Activated CD8-positive, alpha-beta memory T cell treated with anti-CD3 and anti-CD28 coated beads, Interleukin-2, amount 10 ng/mL, durations not matched to agents 7 days and 5 days (primary cell): ENCODE results near the gene GFRA1. TPM values are rescaled to one million over a fixed set of nuclear protein-coding genes. Genes with fewer than 3 reads are reported as not detected.

Experiments used
- ATAC-seq: fragments of 150-1000 bp; cut with Tn5 transposase; one replicate; pipeline ENCODE4 v1.10.0; 2021; ENCODE audit warnings: moderate library complexity
- CTCF ChIA-PET: fragments of 350-600 bp; sonication (Branson Sonifier 250); formaldehyde crosslinking; loops from one replicate; lab custom pipeline; 2021; ENCODE audit warnings: antibody characterized with exemption; lab: Charles Lee
- DNase-seq: peaks from one replicate; pipeline ENCODE4 v3.0.0-alpha.2; 2020
- H3K27ac Mint-ChIP-seq: one replicate; pipeline ENCODE4 v1.8.0; 2021; ENCODE audit warnings: mild to moderate bottlenecking, mixed read lengths
- H3K27me3 Mint-ChIP-seq: one replicate; pipeline ENCODE4 v1.8.0; 2021; ENCODE audit warnings: mixed read lengths
- H3K36me3 Mint-ChIP-seq: one replicate; pipeline ENCODE4 v1.8.0; 2021; ENCODE audit warnings: mild to moderate bottlenecking, mixed read lengths
- H3K4me1 Mint-ChIP-seq: one replicate; pipeline ENCODE4 v1.8.0; 2021; ENCODE audit warnings: mixed read lengths
- H3K4me3 Mint-ChIP-seq: one replicate; pipeline ENCODE4 v1.8.0; 2021; ENCODE audit warnings: mild to moderate bottlenecking, moderate library complexity, mixed read lengths
- H3K9me3 Mint-ChIP-seq: one replicate; pipeline ENCODE4 v1.8.0; 2022; ENCODE audit warnings: low read depth, mixed read lengths
- total RNA-seq, 2 experiments: library from RNA; stranded (reverse); gene quantifications; one replicate each; pipeline ENCODE4 v1.2.3, GENCODE V29; 2021

The GFRA1 gene, protein sequence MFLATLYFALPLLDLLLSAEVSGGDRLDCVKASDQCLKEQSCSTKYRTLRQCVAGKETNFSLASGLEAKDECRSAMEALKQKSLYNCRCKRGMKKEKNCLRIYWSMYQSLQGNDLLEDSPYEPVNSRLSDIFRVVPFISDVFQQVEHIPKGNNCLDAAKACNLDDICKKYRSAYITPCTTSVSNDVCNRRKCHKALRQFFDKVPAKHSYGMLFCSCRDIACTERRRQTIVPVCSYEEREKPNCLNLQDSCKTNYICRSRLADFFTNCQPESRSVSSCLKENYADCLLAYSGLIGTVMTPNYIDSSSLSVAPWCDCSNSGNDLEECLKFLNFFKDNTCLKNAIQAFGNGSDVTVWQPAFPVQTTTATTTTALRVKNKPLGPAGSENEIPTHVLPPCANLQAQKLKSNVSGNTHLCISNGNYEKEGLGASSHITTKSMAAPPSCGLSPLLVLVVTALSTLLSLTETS
- not detected for total RNA-seq

DNA sequence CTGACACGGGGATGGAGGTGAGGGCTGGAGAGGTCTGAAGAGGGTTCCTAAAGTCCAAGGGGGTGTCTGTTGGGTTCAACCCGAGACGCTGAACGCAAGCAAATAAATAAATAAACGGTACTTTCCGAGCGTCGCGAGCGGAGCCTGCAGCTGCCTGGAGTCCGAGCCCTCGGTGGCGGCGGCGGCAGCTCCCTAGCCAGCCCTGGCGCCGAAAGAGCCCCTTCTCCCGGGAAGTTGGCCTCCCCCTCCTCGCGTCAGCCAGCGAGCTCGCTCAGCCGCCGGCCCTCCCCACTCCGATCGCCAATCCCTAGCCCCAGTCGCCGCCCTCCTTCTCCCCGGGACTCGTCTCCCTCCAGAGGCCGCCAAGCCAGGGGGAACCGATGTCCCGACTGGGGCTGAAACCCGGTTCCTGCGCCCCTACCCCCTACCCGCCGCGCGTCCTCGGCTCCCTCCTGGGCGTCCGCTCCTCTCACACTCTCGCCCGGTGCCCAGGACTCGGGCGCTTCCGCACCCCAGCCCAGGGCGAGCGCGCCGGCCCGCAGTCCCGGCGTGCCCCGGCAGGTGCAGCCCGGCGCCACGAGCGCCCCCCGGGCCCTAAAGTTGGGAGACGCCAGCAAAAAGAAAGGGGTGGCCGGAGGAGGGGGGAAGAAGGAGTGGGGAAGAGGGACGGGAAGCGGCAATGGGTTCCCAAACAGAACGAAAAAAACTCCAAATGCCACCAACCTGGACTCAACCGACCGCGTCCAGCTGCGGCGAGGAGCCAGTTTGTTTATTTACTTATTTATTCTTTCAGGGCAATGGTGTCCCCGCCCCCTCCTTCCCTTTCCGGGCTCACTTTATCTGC is at the start of gene GFRA1:
TSS of gene GFRA1 (minus strand) at position 767 of the 844 bp plus-strand sequence. CDS start 1,177 bp downstream, outside the sequence.
- ATAC-seq (no peak), DNase-seq (no peak)
- peaks cover 4% of the 10 kb centered on the region for H3K4me1 Mint-ChIP-seq
- CTCF ChIA-PET = no interaction called here
- peak within 1 kb of the TSS; percentile 61 for H3K27ac Mint-ChIP-seq
- no peaks in the 10 kb centered on the region for H3K9me3 Mint-ChIP-seq
- no peak within 1 kb of the TSS for H3K4me3 Mint-ChIP-seq
- H3K27me3 Mint-ChIP-seq = peaks cover 74% of the 10 kb centered on the region
- H3K36me3 Mint-ChIP-seq = peaks cover 3% of the 10 kb centered on the region

DNA sequence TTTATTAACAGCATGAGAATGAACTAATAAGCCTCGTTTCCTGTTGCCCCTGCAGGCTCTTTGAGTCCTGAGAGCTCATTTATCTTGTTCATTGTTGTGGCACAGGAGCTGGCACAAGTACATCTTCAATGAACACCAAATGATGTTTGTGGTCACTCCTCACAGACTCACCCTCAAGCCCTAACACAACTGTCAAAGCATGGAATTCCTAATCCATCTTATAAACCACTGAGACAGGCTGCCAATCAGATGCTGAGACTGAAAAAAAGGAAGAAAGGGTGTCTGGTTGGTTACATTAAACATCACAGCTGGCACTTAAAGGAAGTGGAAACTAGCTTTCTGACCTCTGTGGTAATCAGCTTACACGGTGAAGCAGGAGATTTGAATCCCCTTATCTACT is 43.5 kb upstream of the GFRA1 start:
- Mint-ChIP-seq H3K27ac (no peak overlapping the region), H3K36me3 (no peaks in the 10 kb centered on the region), H3K27me3 (no peaks in the 10 kb centered on the region), H3K4me3 (no peak overlapping the region), H3K4me1 (no peaks in the 10 kb centered on the region), H3K9me3 (no peaks in the 10 kb centered on the region)
- DNase-seq (no peak), ATAC-seq (no peak)
- CTCF ChIA-PET = no interaction called here

DNA sequence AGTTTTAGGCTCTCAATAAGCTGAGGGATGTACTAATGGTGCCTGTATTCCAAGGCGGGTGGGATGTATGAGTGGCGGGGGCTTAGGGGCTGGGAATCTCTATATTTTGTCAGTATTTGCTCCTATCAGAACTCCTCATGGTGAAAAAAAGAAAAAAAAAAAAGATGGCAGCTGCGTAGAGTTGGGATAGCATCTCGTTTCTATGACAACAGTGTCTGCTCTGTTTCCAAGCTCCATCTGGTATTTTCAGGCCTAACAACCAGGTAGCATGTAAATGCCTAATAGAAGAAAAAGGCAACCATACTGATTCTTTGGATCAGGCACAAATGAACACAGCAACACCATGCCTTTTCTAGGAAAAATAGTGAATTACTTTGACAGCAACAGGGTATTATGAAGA is 39.5 kb upstream of the GFRA1 start:
- H3K36me3 Mint-ChIP-seq = no peaks in the 10 kb centered on the region
- DNase-seq = no peak
- no peak for ATAC-seq

DNA sequence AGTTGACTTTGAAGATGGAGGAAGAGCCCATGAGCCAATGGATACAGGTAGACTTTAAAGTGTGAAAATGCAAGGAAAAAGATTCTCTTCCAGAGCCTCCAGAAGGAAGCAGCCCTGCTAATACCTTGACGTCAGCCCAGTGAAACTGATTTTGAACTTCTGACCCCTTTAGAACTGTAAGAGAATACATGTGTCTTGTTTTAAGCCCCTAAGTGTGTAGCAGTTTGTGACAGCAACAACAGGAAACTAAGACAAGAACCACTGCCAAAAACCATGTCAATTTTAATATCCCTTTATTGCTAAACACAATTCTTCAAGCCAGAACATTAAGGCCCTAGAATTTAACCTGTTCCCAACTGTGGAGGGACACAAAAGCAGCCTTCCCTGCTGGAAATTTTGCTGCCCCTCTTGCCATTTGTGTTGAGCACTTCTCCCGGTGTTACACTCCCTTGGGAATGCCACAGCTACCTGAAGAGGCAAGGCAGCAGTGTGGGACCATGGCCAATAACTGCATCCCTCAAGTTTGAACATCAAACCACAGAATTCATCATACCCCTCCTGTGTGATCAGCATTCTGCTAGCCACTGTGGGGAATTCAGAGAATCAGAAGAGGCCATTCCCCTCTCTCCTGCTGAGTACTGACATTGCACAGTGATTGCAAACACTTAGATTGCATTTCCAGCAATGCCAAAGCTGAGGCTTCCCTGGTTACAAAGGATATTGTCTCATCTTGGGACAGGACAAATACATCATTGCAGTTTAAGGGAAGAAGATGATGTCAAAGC is 38.9 kb upstream of the GFRA1 start:
- H3K4me3 Mint-ChIP-seq = no peak overlapping the region
- DNase-seq = no peak
- H3K9me3 Mint-ChIP-seq = no peaks in the 10 kb centered on the region
- CTCF ChIA-PET = no interaction called here
- H3K27ac Mint-ChIP-seq = no peak overlapping the region
- no peaks in the 10 kb centered on the region for H3K36me3 Mint-ChIP-seq
- no peaks in the 10 kb centered on the region for H3K27me3 Mint-ChIP-seq
- H3K4me1 Mint-ChIP-seq = no peaks in the 10 kb centered on the region
- no peak for ATAC-seq

More for the DNA sequence above, 39.5 kb upstream of the GFRA1 start:
- H3K4me1 Mint-ChIP-seq = no peaks in the 10 kb centered on the region
- CTCF ChIA-PET = no interaction called here
- no peak overlapping the region for H3K4me3 Mint-ChIP-seq
- no peaks in the 10 kb centered on the region for H3K9me3 Mint-ChIP-seq
- H3K27ac Mint-ChIP-seq = no peak overlapping the region
- H3K27me3 Mint-ChIP-seq = no peaks in the 10 kb centered on the region

DNA sequence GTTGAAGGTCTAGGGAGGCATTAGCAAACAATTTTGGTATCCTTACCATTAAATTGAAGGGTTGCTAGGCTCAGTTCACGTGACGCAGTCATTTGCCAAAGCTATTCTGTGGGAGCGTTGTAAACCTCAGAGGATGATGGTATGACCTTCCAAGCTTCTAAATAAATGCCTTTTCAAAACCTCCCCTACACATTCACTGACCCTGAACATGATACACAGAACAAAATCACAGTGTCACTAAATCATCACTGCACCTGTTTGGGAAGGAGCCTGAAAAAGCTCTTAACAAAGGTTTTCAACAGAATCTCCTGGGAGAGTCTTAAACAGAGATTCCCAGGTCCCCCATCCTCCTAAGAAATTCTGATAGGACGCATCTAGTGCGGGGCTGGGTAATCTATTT is 38.0 kb upstream of the GFRA1 start:
- ATAC-seq (no peak), DNase-seq (no peak)
- Mint-ChIP-seq H3K4me3 (no peak overlapping the region), H3K27ac (no peak overlapping the region), H3K4me1 (no peaks in the 10 kb centered on the region), H3K9me3 (no peaks in the 10 kb centered on the region), H3K27me3 (no peaks in the 10 kb centered on the region), H3K36me3 (no peaks in the 10 kb centered on the region)
- CTCF ChIA-PET = no interaction called here

DNA sequence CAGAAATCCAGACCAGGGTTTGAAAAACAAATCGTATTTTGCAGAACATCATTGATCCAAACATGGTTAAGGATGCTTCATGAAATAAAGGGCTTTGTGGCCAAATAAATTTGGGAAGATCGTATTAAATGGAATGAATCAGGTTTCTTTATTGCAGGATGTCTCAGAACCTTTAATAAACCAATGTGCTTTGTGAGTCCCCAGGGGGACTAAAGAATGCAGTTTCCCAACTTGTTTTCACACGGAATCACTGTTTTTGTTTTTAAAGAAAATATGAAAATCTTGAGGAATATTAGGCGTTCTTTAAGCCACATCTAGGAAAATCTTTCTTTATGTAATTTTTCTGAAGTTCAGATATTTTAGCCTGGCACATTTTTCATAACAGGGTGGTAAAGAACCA is 34.4 kb upstream of the GFRA1 start:
- Mint-ChIP-seq H3K36me3 (no peaks in the 10 kb centered on the region), H3K27me3 (no peaks in the 10 kb centered on the region), H3K4me3 (no peak overlapping the region), H3K4me1 (no peaks in the 10 kb centered on the region), H3K9me3 (no peaks in the 10 kb centered on the region), H3K27ac (no peak overlapping the region)
- DNase-seq (no peak), ATAC-seq (no peak)
- CTCF ChIA-PET = no interaction called here

DNA sequence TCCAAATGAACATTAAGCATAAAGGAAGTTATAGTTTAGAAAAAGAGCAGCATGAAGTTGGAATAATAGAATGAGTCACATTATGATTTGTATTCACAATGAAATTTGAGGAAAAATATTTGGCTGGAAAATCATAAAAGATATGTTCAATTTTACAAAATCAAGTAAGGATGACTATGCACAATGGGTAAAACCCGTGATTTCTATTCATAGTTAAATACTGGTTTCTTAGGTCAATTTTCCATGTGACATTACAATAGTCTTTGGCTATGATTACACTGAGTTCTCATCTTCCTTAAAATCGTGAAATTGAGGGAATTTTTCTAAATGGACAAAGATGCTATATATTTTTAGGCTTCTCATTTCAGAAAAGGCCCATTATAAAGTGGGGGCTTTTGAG is 33.8 kb upstream of the GFRA1 start:
- Mint-ChIP-seq H3K4me3 (no peak overlapping the region), H3K9me3 (peaks cover 1% of the 10 kb centered on the region), H3K27me3 (no peaks in the 10 kb centered on the region), H3K27ac (no peak overlapping the region), H3K36me3 (no peaks in the 10 kb centered on the region), H3K4me1 (no peaks in the 10 kb centered on the region)
- DNase-seq (no peak), ATAC-seq (no peak)
- CTCF ChIA-PET = no interaction called here

DNA sequence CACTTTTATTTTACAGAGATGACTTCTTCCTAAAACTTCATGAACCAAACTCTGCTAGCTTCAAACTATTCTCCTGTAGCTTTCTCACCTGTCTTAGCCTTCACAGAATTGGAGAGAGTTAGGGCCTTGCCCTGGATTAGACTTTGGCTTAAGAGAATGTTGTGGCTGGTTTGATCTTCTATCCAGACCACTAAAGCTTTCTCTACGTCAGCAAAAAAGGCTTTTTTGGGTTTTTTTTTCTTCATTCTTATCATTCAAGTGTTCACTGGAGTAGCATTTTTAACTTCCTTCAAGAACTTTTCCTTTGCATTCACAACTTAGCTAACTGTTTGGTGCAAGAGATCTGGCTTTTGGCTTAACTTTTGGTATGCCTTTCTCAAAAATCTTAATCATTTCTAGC is 31.9 kb upstream of the GFRA1 start:
- Mint-ChIP-seq H3K9me3 (peaks cover 3% of the 10 kb centered on the region), H3K4me3 (no peak overlapping the region), H3K27me3 (no peaks in the 10 kb centered on the region), H3K36me3 (no peaks in the 10 kb centered on the region), H3K4me1 (no peaks in the 10 kb centered on the region), H3K27ac (no peak overlapping the region)
- CTCF ChIA-PET = no interaction called here
- DNase-seq (no peak), ATAC-seq (no peak)

DNA sequence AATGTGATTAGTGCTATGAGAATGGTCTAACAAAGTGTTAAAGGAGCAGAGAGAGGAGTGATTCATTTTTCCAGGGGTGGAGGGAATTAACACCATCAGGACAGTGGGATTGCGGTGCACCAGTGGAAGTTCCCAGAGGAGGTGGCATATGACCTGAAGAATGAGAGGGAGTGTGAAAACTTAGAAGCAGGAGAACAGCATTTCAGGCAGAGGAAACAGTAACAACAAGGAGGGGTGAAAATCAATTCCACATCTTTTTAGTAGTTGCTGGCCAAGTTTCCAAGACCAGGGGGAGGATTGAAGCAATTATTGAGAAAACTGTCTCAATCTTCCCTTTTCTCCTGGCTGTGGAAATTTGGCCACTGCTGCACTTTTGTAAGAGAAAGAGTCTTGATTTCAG is 27.5 kb upstream of the GFRA1 start:
- Mint-ChIP-seq H3K4me3 (no peak overlapping the region), H3K36me3 (no peaks in the 10 kb centered on the region), H3K9me3 (peaks cover 3% of the 10 kb centered on the region), H3K27me3 (no peaks in the 10 kb centered on the region), H3K4me1 (no peaks in the 10 kb centered on the region), H3K27ac (no peak overlapping the region)
- ATAC-seq (no peak), DNase-seq (no peak)
- CTCF ChIA-PET = no interaction called here

DNA sequence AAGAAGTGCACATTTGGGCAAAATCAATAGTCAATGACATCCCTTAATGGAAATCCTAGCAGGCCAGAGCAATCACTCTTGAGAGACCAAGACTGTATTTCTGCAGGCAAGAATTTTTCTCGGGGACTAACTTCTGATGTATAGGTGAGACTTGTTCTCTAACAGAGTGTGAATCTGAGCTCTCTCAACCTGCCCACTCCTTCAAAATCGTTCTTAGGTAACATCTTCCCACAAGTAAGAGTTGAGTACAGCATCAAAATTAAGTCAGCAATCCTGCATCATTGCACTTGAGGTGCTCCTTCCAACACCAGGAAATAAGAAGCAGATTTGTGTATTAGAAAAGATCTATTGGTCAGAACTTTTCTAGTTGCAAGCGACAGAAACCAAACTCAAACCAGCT is 25.6 kb upstream of the GFRA1 start:
- no peak for DNase-seq
- Mint-ChIP-seq H3K4me3 (no peak overlapping the region), H3K4me1 (no peaks in the 10 kb centered on the region), H3K27me3 (peaks cover 2% of the 10 kb centered on the region), H3K27ac (no peak overlapping the region), H3K36me3 (no peaks in the 10 kb centered on the region), H3K9me3 (peaks cover 3% of the 10 kb centered on the region)
- ATAC-seq = no peak
- CTCF ChIA-PET = no interaction called here

DNA sequence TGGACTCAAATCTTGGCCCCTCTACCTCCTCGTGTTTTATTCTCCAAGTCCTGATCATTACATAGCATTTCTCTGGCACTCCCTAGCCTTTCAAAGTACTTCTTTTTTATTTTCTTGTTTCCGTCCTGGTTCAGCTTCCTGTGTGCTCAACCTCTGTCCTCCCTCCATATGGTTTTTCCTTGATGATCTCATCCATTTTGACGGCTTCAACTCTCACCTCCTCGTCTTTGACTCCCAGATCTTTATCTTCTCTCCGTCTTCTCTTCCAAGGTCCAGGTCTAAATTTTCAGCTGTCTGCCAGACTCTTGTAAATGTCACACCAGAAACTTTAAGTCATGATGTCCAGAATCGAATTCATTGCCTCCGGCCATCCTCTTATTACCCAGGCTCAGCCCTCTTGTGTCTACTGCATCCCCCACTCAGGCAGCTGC is 23.3 kb upstream of the GFRA1 start:
- Mint-ChIP-seq H3K27me3 (peaks cover 2% of the 10 kb centered on the region), H3K27ac (no peak overlapping the region), H3K36me3 (no peaks in the 10 kb centered on the region), H3K4me3 (no peak overlapping the region), H3K9me3 (no peaks in the 10 kb centered on the region), H3K4me1 (no peaks in the 10 kb centered on the region)
- DNase-seq (no peak), ATAC-seq (no peak)
- CTCF ChIA-PET = no interaction called here

DNA sequence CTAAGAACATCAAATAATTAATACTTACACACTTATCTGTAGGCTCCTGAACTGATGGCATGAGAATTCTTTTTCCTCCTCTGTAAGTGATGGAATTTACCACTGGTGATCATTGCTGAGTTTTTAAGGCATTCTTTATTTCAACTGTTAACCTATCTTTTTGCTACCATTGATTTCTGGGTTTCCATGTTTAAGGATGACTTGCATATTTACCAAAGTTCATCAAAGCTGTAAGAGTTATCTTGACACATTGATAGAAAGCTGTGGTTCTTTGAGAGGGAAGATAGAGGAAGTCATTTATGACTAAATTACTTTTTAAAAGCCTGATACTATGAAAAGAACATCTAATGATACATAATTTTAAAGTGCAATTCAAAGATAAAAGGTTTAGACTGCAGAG is 19.5 kb upstream of the GFRA1 start:
- no peak overlapping the region for H3K4me3 Mint-ChIP-seq
- no peak overlapping the region for H3K27ac Mint-ChIP-seq
- no peaks in the 10 kb centered on the region for H3K4me1 Mint-ChIP-seq
- H3K36me3 Mint-ChIP-seq = no peaks in the 10 kb centered on the region
- ATAC-seq (no peak), DNase-seq (no peak)
- peaks cover 2% of the 10 kb centered on the region for H3K27me3 Mint-ChIP-seq
- CTCF ChIA-PET = no interaction called here
- H3K9me3 Mint-ChIP-seq = no peaks in the 10 kb centered on the region

DNA sequence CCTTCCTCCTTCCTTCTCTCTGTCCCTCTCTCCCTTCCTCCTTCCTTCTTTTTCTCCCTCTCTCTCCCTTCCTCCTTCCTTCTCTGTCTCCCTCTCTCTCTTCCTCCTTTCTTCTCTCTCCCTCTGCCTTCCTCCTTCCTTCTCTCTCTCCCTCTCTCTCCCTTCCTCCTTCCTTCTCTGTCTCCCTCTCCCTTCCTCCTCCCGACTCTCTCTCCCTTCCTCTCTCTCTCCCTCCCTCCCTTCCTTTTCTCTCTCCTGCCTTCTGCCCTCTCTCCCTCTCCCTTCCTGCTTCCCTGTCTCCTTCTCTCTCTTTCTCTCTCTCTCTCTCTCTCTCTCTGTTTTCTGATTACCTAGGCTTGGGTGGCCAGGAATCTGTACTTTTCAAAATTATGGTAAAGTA is 16.6 kb upstream of the GFRA1 start:
- CTCF ChIA-PET = no interaction called here
- ATAC-seq (no peak), DNase-seq (no peak)
- Mint-ChIP-seq H3K27ac (no peak overlapping the region), H3K4me1 (peaks cover 6% of the 10 kb centered on the region), H3K4me3 (no peak overlapping the region), H3K9me3 (no peaks in the 10 kb centered on the region), H3K27me3 (peaks cover 4% of the 10 kb centered on the region), H3K36me3 (no peaks in the 10 kb centered on the region)
